ENCODE data around the gene DPRX. TPM values are rescaled to one million over a fixed set of nuclear protein-coding genes. Genes with fewer than 3 reads are reported as not detected.

The DPRX gene
- polyA plus RNA-seq, 1 donor (not counting 4 experiments of a cell fraction or from before 2014, with no cell fraction given) = not detected

DNA sequence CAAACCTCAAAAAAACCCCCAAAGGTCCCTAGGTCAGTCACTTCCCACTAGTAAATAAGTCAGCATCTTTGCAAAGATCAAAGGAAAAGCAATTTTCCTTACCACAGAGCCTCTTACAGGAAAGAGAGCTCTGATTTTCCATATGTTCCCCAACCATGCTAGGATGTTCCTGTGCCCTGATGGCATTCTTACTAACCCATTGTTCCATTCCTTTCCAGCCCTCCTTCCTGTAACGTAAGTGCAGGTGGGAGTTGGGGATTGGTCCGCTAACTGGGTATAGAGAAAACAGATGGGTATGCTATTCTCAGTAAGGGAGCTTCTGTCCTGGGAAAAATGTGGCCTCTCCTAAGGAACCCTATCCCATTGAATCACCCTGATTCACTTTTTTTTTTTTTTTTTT is 14.3 kb downstream of the DPRX start:
- no peak overlapping the region for H3K27ac ChIP-seq (ENCODE audit: control insufficient read depth, insufficient read depth, low read length)
- H3K9ac ChIP-seq (ENCODE audit: control insufficient read depth, extremely low read depth, insufficient read depth, low read length) = no peak overlapping the region
- H3K4me1 ChIP-seq (ENCODE audit: control insufficient read depth, extremely low read depth, insufficient read depth, low read length) = no peaks in the 10 kb centered on the region
- H2AFZ ChIP-seq (ENCODE audit: control insufficient read depth, low read length) = no peak overlapping the region
- no peak for FAIRE-seq
- no peaks in the 10 kb centered on the region for H3K27me3 ChIP-seq (ENCODE audit: control insufficient read depth, extremely low read depth, insufficient read depth, low read length)
- H3K79me2 ChIP-seq (ENCODE audit: control insufficient read depth, insufficient read depth, low read length) = no peaks in the 10 kb centered on the region
- H4K20me1 ChIP-seq (ENCODE audit: control insufficient read depth, extremely low read depth, insufficient read depth, low read length) = no peaks in the 10 kb centered on the region
- dilution Hi-C loops (cut with MboI; ENCODE audit: extremely low pct_ligation_motif_present, low sequenced_read_pairs) = no loop called here
- no peaks in the 10 kb centered on the region for H3K36me3 ChIP-seq (ENCODE audit: control insufficient read depth in 2 of 2, extremely low read depth in 1 of 2, insufficient read depth in 2 of 2, low read length in 2 of 2)
- no peak for DNase-seq (ENCODE audit: low read depth, low spot score)
- H3K9me3 ChIP-seq (ENCODE audit: control insufficient read depth, low read depth, low read length) = peaks cover 8% of the 10 kb centered on the region
- H3K9me1 ChIP-seq (ENCODE audit: control insufficient read depth, extremely low read depth, insufficient read depth, low read length) = no peaks in the 10 kb centered on the region
- H3K4me2 ChIP-seq (ENCODE audit: control insufficient read depth, extremely low read depth, insufficient read depth, low read depth, low read length) = no peak overlapping the region
- no peak for TF ChIP-seq EZH2 (IDR thresholded peaks at IDR 0.05; ENCODE audit: low read length)
- TF ChIP-seq, protein P1, sequence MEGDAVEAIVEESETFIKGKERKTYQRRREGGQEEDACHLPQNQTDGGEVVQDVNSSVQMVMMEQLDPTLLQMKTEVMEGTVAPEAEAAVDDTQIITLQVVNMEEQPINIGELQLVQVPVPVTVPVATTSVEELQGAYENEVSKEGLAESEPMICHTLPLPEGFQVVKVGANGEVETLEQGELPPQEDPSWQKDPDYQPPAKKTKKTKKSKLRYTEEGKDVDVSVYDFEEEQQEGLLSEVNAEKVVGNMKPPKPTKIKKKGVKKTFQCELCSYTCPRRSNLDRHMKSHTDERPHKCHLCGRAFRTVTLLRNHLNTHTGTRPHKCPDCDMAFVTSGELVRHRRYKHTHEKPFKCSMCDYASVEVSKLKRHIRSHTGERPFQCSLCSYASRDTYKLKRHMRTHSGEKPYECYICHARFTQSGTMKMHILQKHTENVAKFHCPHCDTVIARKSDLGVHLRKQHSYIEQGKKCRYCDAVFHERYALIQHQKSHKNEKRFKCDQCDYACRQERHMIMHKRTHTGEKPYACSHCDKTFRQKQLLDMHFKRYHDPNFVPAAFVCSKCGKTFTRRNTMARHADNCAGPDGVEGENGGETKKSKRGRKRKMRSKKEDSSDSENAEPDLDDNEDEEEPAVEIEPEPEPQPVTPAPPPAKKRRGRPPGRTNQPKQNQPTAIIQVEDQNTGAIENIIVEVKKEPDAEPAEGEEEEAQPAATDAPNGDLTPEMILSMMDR (optimal IDR thresholded peaks at IDR 0.05 in 1 of 3, IDR thresholded peaks at IDR 0.05 in 1 of 3, conservative IDR thresholded peaks at IDR 0.05 in 1 of 3; ENCODE audit: extremely low read depth in 1 of 3, insufficient read depth in 2 of 3, low read length in 3 of 3) = no peak
- H3K4me3 ChIP-seq (ENCODE audit: control insufficient read depth in 2 of 3, extremely low read depth in 1 of 3, insufficient read depth in 2 of 3, low read depth in 1 of 3, low read length in 3 of 3) = no peak overlapping the region

- Histone ChIP-seq H3K9me3 (ENCODE audit: control insufficient read depth, low read depth, low read length) (peaks cover 8% of the 10 kb centered on the region), H3K4me2 (ENCODE audit: control insufficient read depth, extremely low read depth, insufficient read depth, low read depth, low read length) (no peak overlapping the region), H3K9ac (ENCODE audit: control insufficient read depth, extremely low read depth, insufficient read depth, low read length) (no peak overlapping the region), H4K20me1 (ENCODE audit: control insufficient read depth, extremely low read depth, insufficient read depth, low read length) (no peaks in the 10 kb centered on the region), H3K27me3 (ENCODE audit: control insufficient read depth, extremely low read depth, insufficient read depth, low read length) (no peaks in the 10 kb centered on the region), H3K27ac (ENCODE audit: control insufficient read depth, insufficient read depth, low read length) (no peak overlapping the region), H2AFZ (ENCODE audit: control insufficient read depth, low read length) (no peak overlapping the region), H3K79me2 (ENCODE audit: control insufficient read depth, insufficient read depth, low read length) (no peaks in the 10 kb centered on the region), H3K4me3 (ENCODE audit: control insufficient read depth in 2 of 3, extremely low read depth in 1 of 3, insufficient read depth in 2 of 3, low read depth in 1 of 3, low read length in 3 of 3) (no peak overlapping the region), H3K36me3 (ENCODE audit: control insufficient read depth in 2 of 2, extremely low read depth in 1 of 2, insufficient read depth in 2 of 2, low read length in 2 of 2) (no peaks in the 10 kb centered on the region), H3K9me1 (ENCODE audit: control insufficient read depth, extremely low read depth, insufficient read depth, low read length) (no peaks in the 10 kb centered on the region), H3K4me1 (ENCODE audit: control insufficient read depth, extremely low read depth, insufficient read depth, low read length) (no peaks in the 10 kb centered on the region)
- no peak for FAIRE-seq
- DNase-seq (ENCODE audit: low read depth, low spot score) = no peak
- dilution Hi-C loops (cut with MboI; ENCODE audit: extremely low pct_ligation_motif_present, low sequenced_read_pairs) = no loop called here
- no peak for TF ChIP-seq EZH2 (IDR thresholded peaks at IDR 0.05; ENCODE audit: low read length)
- TF ChIP-seq, protein P1 (optimal IDR thresholded peaks at IDR 0.05 in 1 of 3, IDR thresholded peaks at IDR 0.05 in 1 of 3, conservative IDR thresholded peaks at IDR 0.05 in 1 of 3; ENCODE audit: extremely low read depth in 1 of 3, insufficient read depth in 2 of 3, low read length in 3 of 3) = no peak
Observed at GRCh38 chr19:53647350-53647749, 15.6 kb downstream of the DPRX start.
